HG03139 (cell line): ENCODE measurements around the gene APBB1.
A peak's percentile ranks its signal among the peaks of the same experiment; 100 is the strongest.

Experiments
- ATAC-seq: cut with Tn5 transposase; IDR thresholded peaks from one replicate; pipeline ENCODE4 v1.9.1; 2021; ENCODE audit not compliant: unreplicated experiment

The APBB1 gene

GRCh38 chr11:6391537-6392134, 27.3 kb downstream of the APBB1 start:
- no peak for ATAC-seq

GRCh38 chr11:6390718-6391469, 28.0 kb downstream of the APBB1 start:
- no peak for ATAC-seq

- peak; percentile 97 for ATAC-seq
These were observed 28.8 kb downstream of the APBB1 start, which contains the start of gene SMPD1 for GRCh38 chr11:6389905-6390717. SMPD1 (plus strand) TSS chr11:6390474; CDS start chr11:6390599, 125 bp downstream.

GRCh38 chr11:6388748-6389147, 30.1 kb downstream of the APBB1 start:
- no peak for ATAC-seq

GRCh38 chr11:6387811-6388599, 30.9 kb downstream of the APBB1 start:
- no peak for ATAC-seq

GRCh38 chr11:6385046-6385777, 33.7 kb downstream of the APBB1 start:
- ATAC-seq = no peak

GRCh38 chr11:6378640-6378989, 40.3 kb downstream of the APBB1 start:
- no peak for ATAC-seq

- no peak for ATAC-seq
These were observed 40.8 kb downstream of the APBB1 start for GRCh38 chr11:6377902-6378639.

GRCh38 chr11:6371825-6372224, 47.1 kb downstream of the APBB1 start:
- ATAC-seq = no peak

- ATAC-seq = no peak
These were observed 53.2 kb downstream of the APBB1 start for GRCh38 chr11:6365659-6366058.

GRCh38 chr11:6362873-6363678, 55.8 kb downstream of the APBB1 start:
- ATAC-seq = peak; percentile 90

GRCh38 chr11:6362185-6362872, 56.6 kb downstream of the APBB1 start:
- ATAC-seq = no peak

GRCh38 chr11:6360183-6360582, 58.7 kb downstream of the APBB1 start:
- no peak for ATAC-seq

GRCh38 chr11:6357222-6357621, 61.7 kb downstream of the APBB1 start:
- no peak for ATAC-seq

GRCh38 chr11:6356503-6357055, 62.3 kb downstream of the APBB1 start:
- ATAC-seq = no peak

- no peak for ATAC-seq
These were observed 64.0 kb downstream of the APBB1 start for GRCh38 chr11:6354651-6355485.

- peak; percentile 79 for ATAC-seq
These were observed 65.4 kb downstream of the APBB1 start for GRCh38 chr11:6353367-6353987.
